ENCODE results near the gene OR8J1.
"Not testable (repeated sequence)": the region's sequence is repeated elsewhere in the genome, so short reads cannot be mapped to it uniquely, and the experiment has no call there.

Gene OR8J1

DNA sequence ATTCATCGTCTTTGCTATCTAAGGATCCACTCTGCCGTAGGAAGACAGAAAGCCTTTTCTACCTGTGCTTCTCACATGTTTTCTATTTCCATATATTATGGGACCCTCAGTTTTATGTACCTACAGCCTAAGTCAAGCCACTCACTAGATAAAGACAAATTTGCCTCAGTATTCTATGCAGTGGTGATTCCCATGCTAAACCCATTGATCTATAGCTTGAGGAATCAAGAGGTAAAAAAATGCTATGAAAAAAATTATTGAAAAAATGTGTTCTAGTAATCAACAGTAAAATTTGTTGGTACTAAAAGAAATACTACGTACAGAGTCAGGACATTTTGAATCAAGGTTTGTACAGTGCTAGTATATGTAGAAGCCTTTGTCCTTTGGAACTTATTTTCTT, 40.3 kb downstream of the OR8J1 start (continued):
- TF ChIP-seq ZSCAN23 (tag by site-specific recombination; IDR thresholded peaks at IDR 0.05) (no peak), ZNF660 (tag by site-specific recombination; IDR thresholded peaks at IDR 0.05) (no peak), ZFP41 (tag by site-specific recombination; IDR thresholded peaks at IDR 0.05; ENCODE audit: borderline replicate concordance) (no peak), ZEB2 (tag by site-specific recombination; IDR thresholded peaks at IDR 0.05) (no peak), ZNF514 (tag by site-specific recombination; IDR thresholded peaks at IDR 0.05) (no peak), ZNF146 (tag by site-specific recombination; IDR thresholded peaks at IDR 0.05) (no peak)

DNA sequence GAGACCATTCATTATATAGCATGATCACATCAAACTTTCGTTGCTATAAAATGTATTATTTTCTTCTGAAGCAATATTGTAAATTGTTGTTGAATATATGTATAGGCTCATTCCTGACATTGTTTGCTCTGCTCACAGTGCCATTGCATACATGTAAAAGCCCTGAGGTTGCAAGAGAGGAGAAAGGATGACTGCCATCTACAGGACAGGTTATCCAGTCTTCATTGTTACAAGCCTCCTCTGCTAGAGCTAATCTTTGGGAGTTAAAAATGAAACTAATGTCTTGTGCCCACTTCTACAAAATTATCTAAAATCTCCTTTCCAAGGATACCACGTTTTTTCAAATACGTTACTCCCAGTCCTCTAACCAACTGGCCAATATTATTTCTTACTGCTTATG, 42.0 kb downstream of the OR8J1 start:
- CTCF ChIA-PET, result no interaction called here
- no peaks in the 10 kb centered on the region for H3K9me3 ChIP-seq (ENCODE audit: control insufficient read depth, insufficient read depth, low read depth, low read length)
- H3K36me3 ChIP-seq (ENCODE audit: control insufficient read depth in 2 of 2, insufficient read depth in 1 of 2, low read length in 2 of 2), result no peaks in the 10 kb centered on the region
- POLR2A ChIA-PET, result no interaction called here
- TF ChIP-seq ZNF311 (tag by site-specific recombination; IDR thresholded peaks at IDR 0.05; ENCODE audit: borderline replicate concordance) (no peak), ZBTB17 (tag by site-specific recombination; IDR thresholded peaks at IDR 0.05) (no peak), GLIS1 (tag by site-specific recombination; IDR thresholded peaks at IDR 0.05) (no peak), KLF9 (tag by site-specific recombination; IDR thresholded peaks at IDR 0.05; ENCODE audit: low read depth) (no peak), ZNF768 (tag by site-specific recombination; IDR thresholded peaks at IDR 0.05) (no peak), ZNF266 (tag by site-specific recombination; IDR thresholded peaks at IDR 0.05; ENCODE audit: low read depth) (no peak), ZNF501 (tag by site-specific recombination; IDR thresholded peaks at IDR 0.05) (no peak), ZNF19 (tag by site-specific recombination; IDR thresholded peaks at IDR 0.05; ENCODE audit: low read depth) (no peak), REPIN1 (tag by site-specific recombination; IDR thresholded peaks at IDR 0.05; ENCODE audit: low read depth) (no peak), ZNF707 (tag by site-specific recombination; IDR thresholded peaks at IDR 0.05) (no peak), ZNF394 (tag by site-specific recombination; IDR thresholded peaks at IDR 0.05; ENCODE audit: borderline replicate concordance) (no peak), ZSCAN23 (tag by site-specific recombination; IDR thresholded peaks at IDR 0.05) (no peak), ZNF175 (tag by site-specific recombination; IDR thresholded peaks at IDR 0.05) (no peak), ZNF292 (tag by site-specific recombination; IDR thresholded peaks at IDR 0.05; ENCODE audit: borderline replicate concordance, low read depth) (no peak), ZFP41 (tag by site-specific recombination; IDR thresholded peaks at IDR 0.05; ENCODE audit: borderline replicate concordance) (no peak)
- TF ChIP-seq, protein P1, sequence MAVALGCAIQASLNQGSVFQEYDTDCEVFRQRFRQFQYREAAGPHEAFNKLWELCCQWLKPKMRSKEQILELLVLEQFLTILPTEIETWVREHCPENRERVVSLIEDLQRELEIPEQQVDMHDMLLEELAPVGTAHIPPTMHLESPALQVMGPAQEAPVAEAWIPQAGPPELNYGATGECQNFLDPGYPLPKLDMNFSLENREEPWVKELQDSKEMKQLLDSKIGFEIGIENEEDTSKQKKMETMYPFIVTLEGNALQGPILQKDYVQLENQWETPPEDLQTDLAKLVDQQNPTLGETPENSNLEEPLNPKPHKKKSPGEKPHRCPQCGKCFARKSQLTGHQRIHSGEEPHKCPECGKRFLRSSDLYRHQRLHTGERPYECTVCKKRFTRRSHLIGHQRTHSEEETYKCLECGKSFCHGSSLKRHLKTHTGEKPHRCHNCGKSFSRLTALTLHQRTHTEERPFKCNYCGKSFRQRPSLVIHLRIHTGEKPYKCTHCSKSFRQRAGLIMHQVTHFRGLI (tag by site-specific recombination; IDR thresholded peaks at IDR 0.05), result no peak
- TF ChIP-seq, protein P2, sequence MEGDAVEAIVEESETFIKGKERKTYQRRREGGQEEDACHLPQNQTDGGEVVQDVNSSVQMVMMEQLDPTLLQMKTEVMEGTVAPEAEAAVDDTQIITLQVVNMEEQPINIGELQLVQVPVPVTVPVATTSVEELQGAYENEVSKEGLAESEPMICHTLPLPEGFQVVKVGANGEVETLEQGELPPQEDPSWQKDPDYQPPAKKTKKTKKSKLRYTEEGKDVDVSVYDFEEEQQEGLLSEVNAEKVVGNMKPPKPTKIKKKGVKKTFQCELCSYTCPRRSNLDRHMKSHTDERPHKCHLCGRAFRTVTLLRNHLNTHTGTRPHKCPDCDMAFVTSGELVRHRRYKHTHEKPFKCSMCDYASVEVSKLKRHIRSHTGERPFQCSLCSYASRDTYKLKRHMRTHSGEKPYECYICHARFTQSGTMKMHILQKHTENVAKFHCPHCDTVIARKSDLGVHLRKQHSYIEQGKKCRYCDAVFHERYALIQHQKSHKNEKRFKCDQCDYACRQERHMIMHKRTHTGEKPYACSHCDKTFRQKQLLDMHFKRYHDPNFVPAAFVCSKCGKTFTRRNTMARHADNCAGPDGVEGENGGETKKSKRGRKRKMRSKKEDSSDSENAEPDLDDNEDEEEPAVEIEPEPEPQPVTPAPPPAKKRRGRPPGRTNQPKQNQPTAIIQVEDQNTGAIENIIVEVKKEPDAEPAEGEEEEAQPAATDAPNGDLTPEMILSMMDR (tag by site-specific recombination; IDR thresholded peaks at IDR 0.05), result no peak
- H3K4me3 ChIP-seq (ENCODE audit: low read depth, low read length), result no peak overlapping the region
- no peaks in the 10 kb centered on the region for H3K4me1 ChIP-seq (ENCODE audit: control insufficient read depth, insufficient read depth, low read length)
- H3K27ac ChIP-seq (ENCODE audit: extremely low read depth, low read depth, low read length), result no peak overlapping the region

DNA sequence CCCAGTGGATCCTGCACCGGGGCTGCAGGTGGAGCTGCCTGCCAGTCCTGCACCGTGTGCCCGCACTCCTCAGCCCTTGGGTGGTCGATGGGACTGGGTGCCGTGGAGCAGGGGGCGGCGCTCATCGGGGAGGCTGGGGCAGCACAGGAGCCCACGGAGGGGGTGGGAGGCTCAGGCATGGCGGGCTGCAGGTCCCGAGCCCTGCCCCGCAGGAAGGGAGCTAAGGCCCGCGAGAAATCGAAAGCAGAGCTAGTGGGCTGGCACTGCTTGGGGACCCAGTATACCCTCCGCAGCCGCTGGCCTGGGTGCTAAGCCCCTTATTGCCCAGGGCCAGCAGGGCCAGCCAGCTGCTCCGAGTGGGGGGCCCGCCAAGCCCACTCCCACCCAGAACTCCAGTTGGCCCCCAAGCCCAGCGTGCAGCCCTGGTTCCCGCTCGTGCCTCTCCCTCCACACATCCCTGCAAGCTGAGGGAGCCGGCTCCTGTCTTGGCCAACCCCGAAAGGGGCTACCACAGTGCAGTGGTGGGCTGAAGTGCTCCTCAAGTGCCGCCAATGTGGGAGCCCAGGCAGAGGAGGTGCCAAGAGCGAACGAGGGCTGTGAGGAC, 47.9 kb downstream of the OR8J1 start:
- H3K36me3 ChIP-seq (ENCODE audit: control insufficient read depth in 2 of 2, insufficient read depth in 1 of 2, low read length in 2 of 2); H3K4me3 ChIP-seq (ENCODE audit: low read depth, low read length); CTCF ChIA-PET; H3K27ac ChIP-seq (ENCODE audit: extremely low read depth, low read depth, low read length); H3K4me1 ChIP-seq (ENCODE audit: control insufficient read depth, insufficient read depth, low read length); H3K9me3 ChIP-seq (ENCODE audit: control insufficient read depth, insufficient read depth, low read depth, low read length); POLR2A ChIA-PET: not testable (repeated sequence)
